Left lung (tissue), 10 donors: ENCODE results near the gene CCDC167. TPM values are rescaled to one million over a fixed set of nuclear protein-coding genes. Genes with fewer than 3 reads are reported as not detected.

ENCODE experiments used
- ATAC-seq: fragments of 200-7000 bp; cut with Tn5 transposase; one replicate; pipeline ENCODE4 v1.9.1; 2020; ENCODE audit warnings: moderate library complexity
- DNase-seq, 4 donors: peaks; one replicate each; pipeline ENCODE4 v3.0.0-alpha.2; 2013 to 2020
- H3K27ac ChIP-seq, 2 donors: fragments of 200-600 bp; sonication (generic) in 1 of 2; one replicate each; pipeline versions ENCODE4 v1.5.0 to v1.8.0; 2020 to 2021
- H3K27me3 ChIP-seq, 2 donors: fragments of 200-600 bp; sonication (generic) in 1 of 2; one replicate each; pipeline versions ENCODE4 v1.5.0 to v1.8.0; 2020 to 2021
- H3K36me3 ChIP-seq, 2 donors: fragments of 200-600 bp; sonication (generic) in 1 of 2; one replicate each; pipeline versions ENCODE4 v1.5.0 to v1.8.0; 2020 to 2021
- H3K4me1 ChIP-seq, 2 donors: fragments of 200-600 bp; one replicate each; pipeline ENCODE4 v1.8.0; 2021
- H3K4me3 ChIP-seq, 2 donors: fragments of 200-600 bp; sonication (generic) in 1 of 2; one replicate each; pipeline versions ENCODE4 v1.5.0 to v1.8.0; 2020 to 2021; ENCODE audit warnings: mild to moderate bottlenecking in 1 of 2
- H3K9me3 ChIP-seq, 2 donors: fragments of 200-600 bp; sonication (generic) in 1 of 2; one replicate each; pipeline versions ENCODE4 v1.5.0 to v1.8.0; 2020 to 2021
- CTCF ChIP-seq, 2 donors: fragments of 200-600 bp; sonication (generic) in 1 of 2; IDR thresholded peaks; one replicate each; pipeline versions ENCODE4 v1.5.0 to v1.8.0; 2021; ENCODE audit warnings: antibody characterized with exemption in 2 of 2
- intact Hi-C, 2 donors: fragments of 100-400 bp; cut with DNase I; formaldehyde crosslinking; loops; one replicate each; pipeline versions ENCODE4 v1.11.2 to v1.14.2; 2022
- polyA plus RNA-seq, 6 donors: library from polyadenylated mRNA; unstranded; fragments of 120-200 nt; gene quantifications; one replicate each; pipeline ENCODE4 v1.2.1, GENCODE V29; 2013; ENCODE audit not compliant: insufficient read length in 6 of 6
- total RNA-seq, 2 donors: library from RNA; stranded (reverse); fragmentation: NEBNext Ultra II Directional; extraction: Animal tissue kit (Norgen Biotek cat#: 25700); gene quantifications; one replicate each; pipeline ENCODE4 v1.2.1, GENCODE V29; 2021
- donor health status: DM: no; HTN: yes; CAD: no.
- donor health status: DM: no; HTN: no; CAD: no.

The CCDC167 gene
- total and polyA plus RNA-seq, 8 donors = 18.2 to 25.2 (median 23.7) TPM

GRCh38 chr6:37513155-37513554, 13.5 kb upstream of the CCDC167 start:
- Histone ChIP-seq H3K4me3 (no peak overlapping the region), H3K27me3 (peaks cover 7 to 66% of the 10 kb centered on the region in 2 donors), H3K4me1 (peaks cover 0 to 11% of the 10 kb centered on the region in 2 donors), H3K9me3 (no peaks in the 10 kb centered on the region), H3K36me3 (no peaks in the 10 kb centered on the region), H3K27ac (no peak overlapping the region)
- intact Hi-C loops = no loop called here
- ATAC-seq = no peak
- DNase-seq = no peak
- TF ChIP-seq CTCF (IDR thresholded peaks at IDR 0.05) = no peak

- intact Hi-C loops = no loop called here
- DNase-seq = no peak
- Histone ChIP-seq H3K27ac (no peak overlapping the region), H3K36me3 (no peaks in the 10 kb centered on the region), H3K9me3 (no peaks in the 10 kb centered on the region), H3K4me1 (peaks cover 0 to 11% of the 10 kb centered on the region in 2 donors), H3K27me3 (peaks cover 7 to 66% of the 10 kb centered on the region in 2 donors), H3K4me3 (no peak overlapping the region)
- no peak for TF ChIP-seq CTCF (IDR thresholded peaks at IDR 0.05)
- no peak for ATAC-seq
These were observed 12.8 kb upstream of the CCDC167 start for GRCh38 chr6:37512400-37513011.

GRCh38 chr6:37511910-37512399, 12.3 kb upstream of the CCDC167 start:
- no peak for ATAC-seq
- H3K9me3 ChIP-seq = no peaks in the 10 kb centered on the region
- H3K4me3 ChIP-seq = no peak overlapping the region
- no peak for DNase-seq
- no peaks in the 10 kb centered on the region for H3K36me3 ChIP-seq
- no peak overlapping the region for H3K27ac ChIP-seq
- H3K4me1 ChIP-seq = peaks cover 0 to 11% of the 10 kb centered on the region in 2 donors
- intact Hi-C loops = no loop called here
- H3K27me3 ChIP-seq = peaks cover 7 to 62% of the 10 kb centered on the region in 2 donors
- TF ChIP-seq CTCF (IDR thresholded peaks at IDR 0.05) = no peak

- intact Hi-C loops = no loop called here
- TF ChIP-seq CTCF (IDR thresholded peaks at IDR 0.05) = no peak
These were observed 11.5 kb upstream of the CCDC167 start for GRCh38 chr6:37511201-37511600.

GRCh38 chr6:37507690-37508421, 8.2 kb upstream of the CCDC167 start:
- H3K27ac ChIP-seq = no peak overlapping the region
- no peaks in the 10 kb centered on the region for H3K36me3 ChIP-seq
- peaks cover 0 to 24% of the 10 kb centered on the region in 2 donors for H3K27me3 ChIP-seq
- no peaks in the 10 kb centered on the region for H3K4me1 ChIP-seq
- no peak overlapping the region for H3K4me3 ChIP-seq
- no peaks in the 10 kb centered on the region for H3K9me3 ChIP-seq
- no peak for TF ChIP-seq CTCF (IDR thresholded peaks at IDR 0.05)
- intact Hi-C loops = no loop called here
- no peak for ATAC-seq
- no peak for DNase-seq

More at GRCh38 chr6:37511201-37511600, 11.5 kb upstream of the CCDC167 start:
- ATAC-seq = no peak
- H3K27me3 ChIP-seq = peaks cover 7 to 54% of the 10 kb centered on the region in 2 donors
- H3K9me3 ChIP-seq = no peaks in the 10 kb centered on the region
- H3K4me1 ChIP-seq = peaks cover 0 to 10% of the 10 kb centered on the region in 2 donors
- DNase-seq = no peak
- no peaks in the 10 kb centered on the region for H3K36me3 ChIP-seq
- no peak overlapping the region for H3K27ac ChIP-seq
- no peak overlapping the region for H3K4me3 ChIP-seq
